ENCODE results near the gene ASCL5.

The ASCL5 gene

DNA sequence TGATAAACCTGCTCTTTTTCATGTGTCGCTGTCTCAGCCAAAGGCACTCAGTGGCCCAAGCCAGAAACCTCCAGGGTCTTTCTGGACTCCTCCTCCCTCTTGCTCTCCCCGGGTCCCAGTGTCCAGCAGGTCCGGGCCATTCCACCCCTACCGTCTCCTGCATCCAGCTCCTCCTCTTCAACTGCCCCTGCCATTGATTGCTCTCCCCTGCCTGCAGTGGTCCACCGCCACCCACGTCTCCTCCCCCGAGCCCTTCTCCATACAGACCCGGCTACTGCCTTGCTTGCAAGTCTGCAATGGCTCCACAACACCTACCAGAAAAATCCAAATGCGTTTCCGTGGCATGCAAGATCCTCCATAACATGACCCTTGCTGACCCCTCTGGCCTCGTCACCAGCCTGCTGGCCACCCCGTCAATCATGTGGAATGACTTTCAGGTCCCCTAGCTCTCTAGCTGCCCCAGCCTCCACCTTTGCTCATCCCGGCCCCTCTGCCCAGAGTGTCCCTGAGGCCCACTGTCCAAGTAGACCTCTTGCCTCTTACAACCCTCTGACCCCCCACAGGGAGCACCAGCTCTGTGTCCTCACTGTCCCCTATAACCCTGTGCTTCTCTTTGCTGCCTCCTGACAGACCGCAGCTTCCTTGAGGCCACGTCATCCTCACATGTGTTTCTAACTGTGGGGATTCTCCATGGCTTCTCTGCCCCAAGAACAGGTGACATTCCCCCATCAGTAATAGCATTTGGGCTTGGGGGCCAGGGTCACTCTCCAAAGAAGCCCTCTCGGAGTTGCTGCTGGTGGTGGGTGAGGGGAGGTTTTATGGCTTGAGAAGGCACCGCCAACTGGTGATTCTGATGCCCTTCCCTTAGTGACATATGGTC lies 29.8 kb downstream of the ASCL5 start:
- Histone ChIP-seq H3K9me3 (ENCODE audit: insufficient read depth, low read depth, low read length) (no peaks in the 10 kb centered on the region), H3K36me3 (ENCODE audit: insufficient read depth, low read length) (no peaks in the 10 kb centered on the region), H3K27me3 (ENCODE audit: insufficient read depth, low read length, poor library complexity, severe bottlenecking) (no peaks in the 10 kb centered on the region), H3F3A (ENCODE audit: low read depth) (no peaks in the 10 kb centered on the region), H3K79me2 (ENCODE audit: insufficient read depth, low read length) (no peaks in the 10 kb centered on the region), H3K9ac (ENCODE audit: low read depth, low read length, poor library complexity, severe bottlenecking) (no peak overlapping the region), H3K4me1 (ENCODE audit: insufficient read depth, low read length, poor library complexity, severe bottlenecking) (no peaks in the 10 kb centered on the region), H3K4me2 (ENCODE audit: low read depth, low read length, poor library complexity, severe bottlenecking) (no peak overlapping the region), H3K9me2 (replicated peaks; ENCODE audit: low read depth, low read length) (no peaks in the 10 kb centered on the region), H3K4me3 (ENCODE audit: low read length, poor library complexity, severe bottlenecking) (no peak overlapping the region), H4K20me1 (ENCODE audit: insufficient read depth, low read length, poor library complexity, severe bottlenecking) (no peaks in the 10 kb centered on the region), H2AFZ (ENCODE audit: low read length) (no peak overlapping the region)
- TF ChIP-seq, protein P1, sequence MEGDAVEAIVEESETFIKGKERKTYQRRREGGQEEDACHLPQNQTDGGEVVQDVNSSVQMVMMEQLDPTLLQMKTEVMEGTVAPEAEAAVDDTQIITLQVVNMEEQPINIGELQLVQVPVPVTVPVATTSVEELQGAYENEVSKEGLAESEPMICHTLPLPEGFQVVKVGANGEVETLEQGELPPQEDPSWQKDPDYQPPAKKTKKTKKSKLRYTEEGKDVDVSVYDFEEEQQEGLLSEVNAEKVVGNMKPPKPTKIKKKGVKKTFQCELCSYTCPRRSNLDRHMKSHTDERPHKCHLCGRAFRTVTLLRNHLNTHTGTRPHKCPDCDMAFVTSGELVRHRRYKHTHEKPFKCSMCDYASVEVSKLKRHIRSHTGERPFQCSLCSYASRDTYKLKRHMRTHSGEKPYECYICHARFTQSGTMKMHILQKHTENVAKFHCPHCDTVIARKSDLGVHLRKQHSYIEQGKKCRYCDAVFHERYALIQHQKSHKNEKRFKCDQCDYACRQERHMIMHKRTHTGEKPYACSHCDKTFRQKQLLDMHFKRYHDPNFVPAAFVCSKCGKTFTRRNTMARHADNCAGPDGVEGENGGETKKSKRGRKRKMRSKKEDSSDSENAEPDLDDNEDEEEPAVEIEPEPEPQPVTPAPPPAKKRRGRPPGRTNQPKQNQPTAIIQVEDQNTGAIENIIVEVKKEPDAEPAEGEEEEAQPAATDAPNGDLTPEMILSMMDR (conservative IDR thresholded peaks at IDR 0.05; ENCODE audit: low read length) = no peak
- no peak for TF ChIP-seq EZH2phosphoT487 (IDR thresholded peaks at IDR 0.05; ENCODE audit: borderline replicate concordance)

DNA sequence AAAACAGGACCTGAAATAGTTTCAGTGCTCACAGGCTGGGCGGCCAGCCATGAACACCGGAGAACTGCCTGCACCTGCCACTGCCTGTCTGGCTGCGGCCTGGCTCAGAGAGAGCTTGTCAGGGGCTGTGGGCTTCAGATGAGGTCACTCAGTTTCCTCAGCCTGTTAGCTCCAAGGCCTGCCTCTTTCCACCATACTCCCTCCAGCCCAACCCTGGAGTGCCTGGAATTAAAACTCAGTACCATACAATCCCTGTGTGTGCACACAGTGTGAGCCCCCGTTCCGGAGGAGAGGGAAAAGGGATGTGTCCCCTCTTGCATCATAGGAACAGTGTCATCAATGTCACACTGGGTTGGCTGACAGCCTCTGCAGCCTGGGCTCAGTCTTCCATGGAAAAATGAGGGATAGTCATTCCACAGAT lies 30.9 kb downstream of the ASCL5 start:
- Histone ChIP-seq H3K4me2 (ENCODE audit: low read depth, low read length, poor library complexity, severe bottlenecking) (no peak overlapping the region), H4K20me1 (ENCODE audit: insufficient read depth, low read length, poor library complexity, severe bottlenecking) (no peaks in the 10 kb centered on the region), H2AFZ (ENCODE audit: low read length) (no peak overlapping the region), H3K9me2 (replicated peaks; ENCODE audit: low read depth, low read length) (no peaks in the 10 kb centered on the region), H3K9me3 (ENCODE audit: insufficient read depth, low read depth, low read length) (no peaks in the 10 kb centered on the region), H3F3A (ENCODE audit: low read depth) (no peaks in the 10 kb centered on the region), H3K27me3 (ENCODE audit: insufficient read depth, low read length, poor library complexity, severe bottlenecking) (no peaks in the 10 kb centered on the region), H3K4me3 (ENCODE audit: low read length, poor library complexity, severe bottlenecking) (no peak overlapping the region), H3K9ac (ENCODE audit: low read depth, low read length, poor library complexity, severe bottlenecking) (no peak overlapping the region), H3K4me1 (ENCODE audit: insufficient read depth, low read length, poor library complexity, severe bottlenecking) (no peaks in the 10 kb centered on the region), H3K36me3 (ENCODE audit: insufficient read depth, low read length) (no peaks in the 10 kb centered on the region), H3K79me2 (ENCODE audit: insufficient read depth, low read length) (no peaks in the 10 kb centered on the region)
- TF ChIP-seq EZH2phosphoT487 (IDR thresholded peaks at IDR 0.05; ENCODE audit: borderline replicate concordance) = no peak
- TF ChIP-seq, protein P1 (conservative IDR thresholded peaks at IDR 0.05; ENCODE audit: low read length) = no peak

DNA sequence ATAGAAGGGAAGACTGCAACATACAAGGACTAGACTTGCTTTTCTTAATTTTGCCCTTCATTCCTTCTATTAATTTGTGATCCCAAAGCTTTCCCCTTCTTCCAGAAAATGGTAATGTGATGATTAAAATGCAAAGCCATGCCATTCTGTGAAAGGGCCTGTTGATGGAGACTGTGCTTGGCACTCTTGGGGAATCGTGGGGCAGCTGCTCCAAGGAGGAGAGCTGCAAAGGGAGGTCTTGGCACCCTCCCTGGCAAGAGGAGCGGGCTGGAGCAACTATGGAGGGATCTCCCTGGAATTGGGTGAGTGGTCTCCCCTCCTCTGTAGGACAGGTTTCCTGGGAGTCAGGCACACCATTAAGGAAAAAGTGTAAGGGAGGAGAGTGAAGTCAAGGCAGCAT lies 31.4 kb downstream of the ASCL5 start:
- H3K9me3 ChIP-seq (ENCODE audit: insufficient read depth, low read depth, low read length) = no peaks in the 10 kb centered on the region
- H3K27me3 ChIP-seq (ENCODE audit: insufficient read depth, low read length, poor library complexity, severe bottlenecking) = no peaks in the 10 kb centered on the region
- H3K9ac ChIP-seq (ENCODE audit: low read depth, low read length, poor library complexity, severe bottlenecking) = no peak overlapping the region
- no peaks in the 10 kb centered on the region for H3K36me3 ChIP-seq (ENCODE audit: insufficient read depth, low read length)
- no peak for TF ChIP-seq EZH2phosphoT487 (IDR thresholded peaks at IDR 0.05; ENCODE audit: borderline replicate concordance)
- TF ChIP-seq, protein P1 (conservative IDR thresholded peaks at IDR 0.05; ENCODE audit: low read length) = no peak
- no peaks in the 10 kb centered on the region for H3F3A ChIP-seq (ENCODE audit: low read depth)
- H4K20me1 ChIP-seq (ENCODE audit: insufficient read depth, low read length, poor library complexity, severe bottlenecking) = no peaks in the 10 kb centered on the region
- no peak overlapping the region for H3K4me3 ChIP-seq (ENCODE audit: low read length, poor library complexity, severe bottlenecking)
- no peaks in the 10 kb centered on the region for H3K79me2 ChIP-seq (ENCODE audit: insufficient read depth, low read length)
- H3K9me2 ChIP-seq (replicated peaks; ENCODE audit: low read depth, low read length) = no peaks in the 10 kb centered on the region
- no peak overlapping the region for H2AFZ ChIP-seq (ENCODE audit: low read length)
- no peak overlapping the region for H3K4me2 ChIP-seq (ENCODE audit: low read depth, low read length, poor library complexity, severe bottlenecking)
- H3K4me1 ChIP-seq (ENCODE audit: insufficient read depth, low read length, poor library complexity, severe bottlenecking) = no peaks in the 10 kb centered on the region

Data from Loucy (cell line).